WERI-Rb-1 (cell line): ENCODE data around the gene P2RX6.

Experiments
- DNase-seq: peaks from one replicate; pipeline ENCODE4 v3.0.0-alpha.2; 2020
- H3K27ac ChIP-seq: fragments of 250-450 bp; sonication (Bioruptor Pico); 2 replicates; pipeline ENCODE4 v1.5.1; 2020; ENCODE audit warnings: mild to moderate bottlenecking, moderate library complexity
- H3K27me3 ChIP-seq: fragments of 250-450 bp; sonication (Bioruptor Pico); 2 replicates; pipeline ENCODE4 v1.5.1; 2021; ENCODE audit warnings: mild to moderate bottlenecking, low read depth, moderate library complexity; ENCODE audit not compliant: insufficient read depth, severe bottlenecking
- H3K36me3 ChIP-seq: fragments of 250-450 bp; sonication (Bioruptor Pico); 2 replicates; pipeline ENCODE4 v1.5.1; 2020; ENCODE audit warnings: mild to moderate bottlenecking, moderate library complexity
- H3K4me3 ChIP-seq: 2 replicates; pipeline ENCODE4 v1.5.1; 2011; ENCODE audit warnings: low read depth, mild to moderate bottlenecking, control low read depth, low read length
- H3K9me3 ChIP-seq: fragments of 250-450 bp; sonication (Bioruptor Pico); 2 replicates; pipeline ENCODE4 v1.5.1; 2021; ENCODE audit warnings: mild to moderate bottlenecking, moderate library complexity; ENCODE audit not compliant: severe bottlenecking
- TF ChIP-seq, protein P1 (sequence below): IDR thresholded peaks from 2 replicates; pipeline ENCODE4 v1.5.1; 2011; ENCODE audit warnings: low read depth, mild to moderate bottlenecking, control low read depth, inconsistent platforms, low read length

P2RX6 gene

DNA sequence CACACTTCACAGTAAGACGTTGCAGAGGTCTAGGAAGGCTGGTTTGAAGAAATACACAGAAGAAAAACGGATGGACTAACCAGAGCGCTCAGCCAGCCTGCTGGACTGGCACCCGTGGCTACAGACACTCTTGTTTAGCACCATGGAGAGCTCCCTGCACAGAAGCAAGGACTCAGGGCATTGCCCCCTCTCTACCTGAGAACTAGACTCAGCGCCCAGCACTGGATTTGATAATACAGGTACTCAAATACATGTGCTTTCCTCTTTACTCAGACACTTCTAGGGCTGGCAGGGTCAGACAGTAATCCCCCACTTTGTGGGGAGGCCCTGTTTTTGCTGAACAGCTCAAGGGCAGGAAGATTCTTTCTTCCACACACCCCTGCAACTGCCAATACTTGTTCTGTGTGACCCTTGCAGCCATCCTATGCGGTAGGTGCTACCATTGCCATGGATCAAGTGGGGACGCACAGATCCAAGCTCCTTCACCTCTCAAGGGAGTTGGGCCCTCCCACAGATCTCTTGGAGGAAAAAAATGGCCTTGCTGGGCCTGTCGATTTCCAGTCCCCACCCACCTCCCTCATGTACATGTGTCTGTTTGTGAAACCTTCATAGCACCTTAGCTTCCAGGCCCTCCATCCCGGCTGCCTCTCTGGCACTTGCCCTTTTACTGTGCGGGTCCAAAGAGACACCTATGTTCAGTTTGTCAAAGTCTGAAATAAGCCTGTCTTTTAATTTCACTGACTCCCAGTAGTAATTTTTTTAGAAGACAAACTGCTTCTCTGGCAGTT lies 5.1 kb upstream of the P2RX6 start:
- Histone ChIP-seq H3K27me3 (no peaks in the 10 kb centered on the region), H3K9me3 (no peaks in the 10 kb centered on the region), H3K27ac (no peak overlapping the region), H3K4me3 (no peak overlapping the region), H3K36me3 (peaks cover 35% of the 10 kb centered on the region)
- TF ChIP-seq, protein P1, sequence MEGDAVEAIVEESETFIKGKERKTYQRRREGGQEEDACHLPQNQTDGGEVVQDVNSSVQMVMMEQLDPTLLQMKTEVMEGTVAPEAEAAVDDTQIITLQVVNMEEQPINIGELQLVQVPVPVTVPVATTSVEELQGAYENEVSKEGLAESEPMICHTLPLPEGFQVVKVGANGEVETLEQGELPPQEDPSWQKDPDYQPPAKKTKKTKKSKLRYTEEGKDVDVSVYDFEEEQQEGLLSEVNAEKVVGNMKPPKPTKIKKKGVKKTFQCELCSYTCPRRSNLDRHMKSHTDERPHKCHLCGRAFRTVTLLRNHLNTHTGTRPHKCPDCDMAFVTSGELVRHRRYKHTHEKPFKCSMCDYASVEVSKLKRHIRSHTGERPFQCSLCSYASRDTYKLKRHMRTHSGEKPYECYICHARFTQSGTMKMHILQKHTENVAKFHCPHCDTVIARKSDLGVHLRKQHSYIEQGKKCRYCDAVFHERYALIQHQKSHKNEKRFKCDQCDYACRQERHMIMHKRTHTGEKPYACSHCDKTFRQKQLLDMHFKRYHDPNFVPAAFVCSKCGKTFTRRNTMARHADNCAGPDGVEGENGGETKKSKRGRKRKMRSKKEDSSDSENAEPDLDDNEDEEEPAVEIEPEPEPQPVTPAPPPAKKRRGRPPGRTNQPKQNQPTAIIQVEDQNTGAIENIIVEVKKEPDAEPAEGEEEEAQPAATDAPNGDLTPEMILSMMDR: no peak
- DNase-seq: no peak

DNA sequence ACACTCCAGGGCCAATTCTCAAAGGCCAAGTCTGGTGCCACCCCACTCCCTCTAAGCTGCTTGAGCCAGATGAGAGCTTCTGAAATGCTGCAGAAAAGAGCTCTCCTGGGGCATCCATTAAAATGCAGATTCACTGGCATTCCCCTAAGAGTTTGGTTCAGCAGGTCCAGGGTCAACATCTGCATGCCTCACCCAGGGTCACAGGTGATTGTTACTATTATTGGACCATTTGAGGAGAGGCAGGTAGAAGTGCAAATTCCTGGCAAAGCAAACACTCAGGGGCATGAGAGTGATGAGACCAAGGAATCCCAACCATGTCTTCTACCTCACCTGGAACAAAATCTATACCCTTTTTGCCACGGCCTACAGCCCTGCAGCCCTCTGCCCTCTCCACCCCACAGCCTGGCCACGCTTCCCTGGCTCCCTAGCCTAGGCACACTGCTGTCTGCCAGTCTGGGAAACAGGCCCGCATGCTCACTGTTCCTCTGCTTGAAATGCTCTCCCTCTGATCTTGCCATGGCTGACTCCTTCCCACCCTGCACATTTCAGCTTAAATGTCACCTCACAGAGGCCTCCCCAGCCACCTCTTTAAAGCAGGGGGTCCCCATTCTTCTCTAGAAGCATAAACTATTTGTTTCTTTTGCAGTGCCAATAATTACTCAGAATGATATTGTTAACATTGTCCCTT lies 4.4 kb upstream of the P2RX6 start:
- TF ChIP-seq, protein P1: no peak
- Histone ChIP-seq H3K4me3 (no peak overlapping the region), H3K36me3 (peaks cover 30% of the 10 kb centered on the region), H3K9me3 (no peaks in the 10 kb centered on the region), H3K27ac (no peak overlapping the region), H3K27me3 (no peaks in the 10 kb centered on the region)
- no peak for DNase-seq

DNA sequence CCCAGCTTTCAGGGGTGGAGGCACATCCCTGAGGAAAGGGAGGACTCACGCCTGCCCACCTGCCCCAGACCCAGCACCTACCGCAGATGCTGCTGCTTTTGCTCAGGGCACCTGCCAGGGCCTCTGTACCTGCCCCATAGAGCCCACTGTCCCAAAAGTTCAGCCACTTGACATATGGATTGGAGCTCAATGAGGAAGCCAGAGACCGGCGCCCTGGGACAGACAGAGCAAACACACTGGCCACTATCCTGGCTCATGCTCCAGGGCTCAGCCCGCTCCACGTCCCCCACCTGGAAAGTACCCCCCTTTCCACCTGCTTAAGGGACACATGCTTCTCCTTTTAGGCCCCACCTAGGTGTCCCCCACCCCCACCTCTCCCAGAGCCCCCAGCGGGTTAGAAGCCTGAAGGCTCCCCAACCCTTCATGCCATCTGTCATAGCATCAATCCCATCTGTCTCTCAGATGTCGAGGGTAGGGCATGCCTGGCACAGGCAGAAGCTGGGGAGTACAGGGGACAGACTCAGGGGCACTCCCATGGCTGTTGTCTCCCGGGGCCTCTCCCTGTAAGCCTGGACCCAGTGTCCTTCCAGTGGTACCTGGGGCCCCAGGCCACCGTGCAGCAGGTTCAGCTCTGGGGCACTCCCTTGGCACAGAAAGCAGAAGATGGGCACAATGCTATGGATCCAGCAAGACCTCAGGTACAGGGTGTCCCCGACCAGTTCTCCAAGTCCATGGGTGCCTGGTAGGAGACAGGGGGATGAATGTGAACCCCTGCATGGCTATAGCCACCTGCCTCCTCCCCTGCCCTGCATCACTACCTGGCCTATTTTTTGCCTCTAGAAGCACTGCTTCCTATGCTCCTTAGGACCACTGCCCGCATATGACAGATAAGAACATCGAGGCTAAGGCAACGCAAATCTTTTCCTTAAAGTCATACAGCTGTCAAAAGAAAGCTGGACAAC lies 2.2 kb upstream of the P2RX6 start:
- Histone ChIP-seq H3K9me3 (no peaks in the 10 kb centered on the region), H3K27ac (peak overlapping the region; percentile 86), H3K4me3 (peak overlapping the region; percentile 67; the same call in 1 of the 2 replicates), H3K36me3 (peaks cover 16% of the 10 kb centered on the region), H3K27me3 (no peaks in the 10 kb centered on the region)
- TF ChIP-seq, protein P1: no peak
- no peak for DNase-seq

DNA sequence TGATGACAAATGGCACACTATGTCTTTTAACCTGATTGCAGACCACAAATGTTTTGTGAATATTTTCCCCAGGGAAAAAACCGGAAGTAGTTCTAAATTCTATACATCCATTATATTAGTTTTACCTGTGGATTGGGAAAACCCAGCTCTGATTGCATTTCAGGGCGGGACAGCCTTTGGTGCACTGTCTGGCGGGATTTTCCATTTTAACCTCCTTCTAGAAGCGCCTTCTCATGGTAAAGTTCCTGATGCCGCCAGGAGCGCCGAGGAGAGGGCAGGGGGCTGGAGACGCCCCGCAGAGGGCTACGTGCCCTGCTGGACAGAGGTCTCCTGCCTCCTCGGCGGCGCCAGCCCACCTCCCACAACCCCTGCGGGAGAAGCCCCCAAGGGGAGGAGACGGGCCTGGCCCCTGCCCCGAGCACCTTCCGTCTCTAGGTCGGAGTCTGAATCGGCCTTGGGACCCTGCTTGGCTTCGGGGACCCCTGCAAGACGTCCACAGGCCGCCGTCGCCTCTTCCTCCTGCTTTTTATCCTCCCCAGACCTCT lies 1.2 kb upstream of the P2RX6 start:
- Histone ChIP-seq H3K36me3 (peaks cover 10% of the 10 kb centered on the region), H3K27ac (peak overlapping the region; percentile 86), H3K9me3 (no peaks in the 10 kb centered on the region), H3K27me3 (no peaks in the 10 kb centered on the region), H3K4me3 (peak overlapping the region; percentile 67)
- no peak for DNase-seq
- TF ChIP-seq, protein P1: no peak

DNA sequence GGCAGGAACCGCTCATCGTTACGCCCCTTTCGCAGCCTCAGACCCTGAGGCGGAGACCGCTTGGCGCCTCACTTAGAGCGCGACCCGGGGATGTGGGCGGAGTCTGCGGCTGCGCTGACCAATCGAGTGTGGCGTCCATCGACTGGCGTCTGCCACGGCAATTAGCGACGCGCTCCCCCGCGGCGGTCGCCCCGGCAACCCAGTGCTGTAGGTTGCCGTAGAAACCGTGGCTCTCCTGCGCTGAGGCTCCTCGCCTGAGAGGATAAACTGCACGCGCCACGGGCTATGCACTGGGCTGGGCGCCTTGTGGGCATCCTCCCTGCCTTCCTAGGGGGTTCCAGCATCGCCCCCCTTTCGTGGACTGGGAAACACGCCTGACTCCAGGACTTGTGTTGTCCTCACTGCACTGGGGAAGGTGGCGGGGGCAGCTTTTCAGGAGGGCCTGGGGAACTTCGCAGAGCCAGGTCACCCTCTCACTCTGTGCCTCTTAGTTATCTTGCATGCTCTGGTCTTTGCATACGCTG lies 701 bp upstream of the P2RX6 start:
- Histone ChIP-seq H3K27me3 (no peaks in the 10 kb centered on the region), H3K9me3 (no peaks in the 10 kb centered on the region), H3K27ac (peak overlapping the region; percentile 86), H3K4me3 (peak overlapping the region; percentile 67), H3K36me3 (peaks cover 9% of the 10 kb centered on the region)
- peak; percentile 98 for DNase-seq
- TF ChIP-seq, protein P1: no peak
